IMR-90 (cell line): ENCODE measurements around the gene ZACN. TPM values are rescaled to one million over a fixed set of nuclear protein-coding genes. Genes with fewer than 3 reads are reported as not detected.

Source experiments
- ATAC-seq: fragments of 200-7000 bp; cut with Tn5 transposase; 2 replicates; pipeline ENCODE4 v1.9.1; 2020; ENCODE audit warnings: low read depth, mild to moderate bottlenecking, moderate library complexity
- BruUV-seq: library from RNA; stranded (reverse); fragments of 400-500 nt; replicated peaks from 2 replicates; lab custom pipeline; 2021; lab: Mats Ljungman, UMichigan
- CTCF ChIA-PET: fragments of 300-600 bp; formaldehyde crosslinking; extraction: SDS; loops from one replicate; lab custom pipeline; 2021; ENCODE audit warnings: antibody characterized with exemption; lab: Yijun Ruan, JAX
- POLR2A ChIA-PET: fragments of 300-600 bp; sonication (Branson Sonifier 250); formaldehyde crosslinking; loops from one replicate; lab custom pipeline; 2022; ENCODE audit warnings: antibody characterized with exemption; ENCODE audit not compliant: unreplicated experiment; lab: Charles Lee
- DNase-seq: peaks from one replicate; pipeline ENCODE4 v3.0.0; 2013
- H2AFZ ChIP-seq: replicated peaks from 2 replicates; pipeline ENCODE3; 2013; ENCODE audit warnings: low read length, mild to moderate bottlenecking; ENCODE audit not compliant: poor library complexity
- H2AK5ac ChIP-seq: 2 replicates; pipeline ENCODE4 v1.6.1; 2013; ENCODE audit warnings: low read depth, low read length, inconsistent platforms
- H2AK9ac ChIP-seq: replicated peaks from 2 replicates; pipeline ENCODE3; 2013; ENCODE audit warnings: mild to moderate bottlenecking, low read depth, low read length, moderate library complexity; ENCODE audit not compliant: poor library complexity
- H2BK120ac ChIP-seq: 2 replicates; pipeline ENCODE4 v1.6.1; 2013; ENCODE audit warnings: low read depth, low read length, inconsistent platforms
- H2BK15ac ChIP-seq: 3 replicates; pipeline ENCODE4 v1.6.1; 2013; ENCODE audit warnings: low read depth, low read length, inconsistent platforms
- H2BK20ac ChIP-seq: 2 replicates; pipeline ENCODE4 v1.6.1; 2013; ENCODE audit warnings: low read depth, mild to moderate bottlenecking, inconsistent platforms, low read length, moderate library complexity
- H2BK5ac ChIP-seq: 2 replicates; pipeline ENCODE4 v1.6.1; 2013; ENCODE audit warnings: mild to moderate bottlenecking, low read depth, low read length, inconsistent platforms; ENCODE audit not compliant: poor library complexity, severe bottlenecking
- H3K14ac ChIP-seq: replicated peaks from 2 replicates; pipeline ENCODE4 v1.6.1; 2013; ENCODE audit warnings: low read depth, low read length, inconsistent platforms
- H3K18ac ChIP-seq: 2 replicates; pipeline ENCODE4 v1.6.1; 2013; ENCODE audit warnings: low read depth, low read length, control low read depth
- H3K23ac ChIP-seq: 2 replicates; pipeline ENCODE4 v1.6.1; 2013; ENCODE audit warnings: low read depth, low read length, inconsistent platforms
- H3K27ac ChIP-seq: 2 replicates; pipeline ENCODE4 v1.5.1; 2013; ENCODE audit warnings: mild to moderate bottlenecking, control low read depth, low read length; ENCODE audit not compliant: insufficient read depth
- H3K27me3 ChIP-seq: 2 replicates; pipeline ENCODE4 v1.6.1; 2013; ENCODE audit warnings: low read length; ENCODE audit not compliant: control insufficient read depth, insufficient read depth
- H3K36me3 ChIP-seq: 2 replicates; pipeline ENCODE4 v1.6.1; 2013; ENCODE audit warnings: low read length, mixed read lengths; ENCODE audit not compliant: control insufficient read depth, insufficient read depth
- H3K4ac ChIP-seq: 2 replicates; pipeline ENCODE4 v1.6.1; 2013; ENCODE audit warnings: low read depth, low read length, inconsistent platforms
- H3K4me1 ChIP-seq: 2 replicates; pipeline ENCODE4 v1.6.1; 2013; ENCODE audit warnings: low read length, mixed read lengths; ENCODE audit not compliant: control insufficient read depth, insufficient read depth
- H3K4me2 ChIP-seq: 2 replicates; pipeline ENCODE4 v1.6.1; 2013; ENCODE audit warnings: low read depth, mild to moderate bottlenecking, control low read depth, low read length, moderate library complexity
- H3K4me3 ChIP-seq: 2 replicates; pipeline ENCODE4 v1.5.1; 2013; ENCODE audit warnings: low read depth, mild to moderate bottlenecking, control low read depth, low read length, moderate library complexity; ENCODE audit not compliant: insufficient read depth
- H3K56ac ChIP-seq: 2 replicates; pipeline ENCODE4 v1.6.1; 2013; ENCODE audit warnings: low read length, inconsistent platforms; ENCODE audit not compliant: insufficient read depth; ENCODE audit errors: extremely low read depth
- H3K79me1 ChIP-seq, 2 experiments: 2 replicates each; pipeline ENCODE4 v1.6.1; 2013; ENCODE audit warnings: low read length in 2 of 2, inconsistent platforms in 1 of 2, low read depth in 1 of 2
- H3K9ac ChIP-seq: 2 replicates; pipeline ENCODE4 v1.6.1; 2013; ENCODE audit warnings: low read depth, low read length, control low read depth
- H3K9me1 ChIP-seq: 2 replicates; pipeline ENCODE4 v1.6.1; 2013; ENCODE audit warnings: low read length, inconsistent platforms; ENCODE audit not compliant: insufficient read depth
- H3K9me3 ChIP-seq: 2 replicates; pipeline ENCODE4 v1.6.1; 2013; ENCODE audit warnings: low read length; ENCODE audit not compliant: control insufficient read depth, insufficient read depth
- H4K20me1 ChIP-seq: 2 replicates; pipeline ENCODE4 v1.6.1; 2013; ENCODE audit warnings: low read length, inconsistent platforms; ENCODE audit not compliant: insufficient read depth
- H4K5ac ChIP-seq: 2 replicates; pipeline ENCODE4 v1.6.1; 2013; ENCODE audit warnings: mild to moderate bottlenecking, low read depth, low read length, control low read depth
- H4K8ac ChIP-seq, 2 experiments: 2 replicates each; pipeline ENCODE4 v1.6.1; 2013; ENCODE audit warnings: low read depth in 2 of 2, low read length in 2 of 2, control low read depth in 1 of 2, inconsistent platforms in 1 of 2
- H4K91ac ChIP-seq: 2 replicates; pipeline ENCODE4 v1.6.1; 2013; ENCODE audit warnings: low read depth, low read length, inconsistent platforms; ENCODE audit not compliant: insufficient read depth
- BHLHE40 ChIP-seq: fragments of 150-350 bp; IDR thresholded peaks from 2 replicates; pipeline ENCODE4 v1.6.1; 2016; ENCODE audit warnings: mild to moderate bottlenecking, low read depth, low read length
- CHD1 ChIP-seq: IDR thresholded peaks from 2 replicates; pipeline ENCODE4 v1.6.1; 2012; ENCODE audit warnings: low read depth, low read length, improper control_type of control experiment
- CTCF ChIP-seq: conservative IDR thresholded peaks from 2 replicates; pipeline ENCODE4 v1.5.1; 2012; ENCODE audit warnings: mild to moderate bottlenecking, low read depth, low read length, improper control_type of control experiment
- FOS ChIP-seq: fragments of 150-350 bp; IDR thresholded peaks from 2 replicates; pipeline ENCODE4 v1.6.1; 2016; ENCODE audit warnings: low read depth, low read length
- MAZ ChIP-seq: IDR thresholded peaks from 2 replicates; pipeline ENCODE4 v1.6.1; 2012; ENCODE audit warnings: low read depth, mild to moderate bottlenecking, low read length, improper control_type of control experiment, moderate library complexity, borderline replicate concordance
- MXI1 ChIP-seq: IDR thresholded peaks from 2 replicates; pipeline ENCODE4 v1.6.1; 2012; ENCODE audit warnings: low read depth, mild to moderate bottlenecking, low read length, moderate library complexity, borderline replicate concordance
- POLR2A ChIP-seq: IDR thresholded peaks from 2 replicates; pipeline ENCODE4 v1.6.1; 2012; ENCODE audit warnings: mild to moderate bottlenecking, low read depth, low read length
- RAD21 ChIP-seq: IDR thresholded peaks from 2 replicates; pipeline ENCODE4 v1.6.1; 2012; ENCODE audit warnings: low read length, improper control_type of control experiment
- RCOR1 ChIP-seq: IDR thresholded peaks from 2 replicates; pipeline ENCODE4 v1.6.1; 2012; ENCODE audit warnings: mild to moderate bottlenecking, low read length, improper control_type of control experiment; ENCODE audit not compliant: insufficient replicate concordance
- RFX5 ChIP-seq: IDR thresholded peaks from 2 replicates; pipeline ENCODE4 v1.8.0; 2012; ENCODE audit warnings: low read depth, mild to moderate bottlenecking, low read length, moderate library complexity
- SMC3 ChIP-seq: fragments of 150-350 bp; IDR thresholded peaks from 2 replicates; pipeline ENCODE4 v1.6.1; 2016; ENCODE audit warnings: low read depth, mild to moderate bottlenecking, antibody characterized with exemption, low read length, moderate library complexity
- USF2 ChIP-seq: fragments of 150-350 bp; IDR thresholded peaks from 2 replicates; pipeline ENCODE4 v1.6.1; 2017; ENCODE audit warnings: mild to moderate bottlenecking, antibody characterized with exemption, low read length, low read depth
- WGBS, 2 experiments: methylation state at CpG; one replicate each; pipeline versions ENCODE4 v1.1.5 to v1.1.7; 2013; ENCODE audit warnings: missing lambda C conversion rate in 2 of 2; ENCODE audit not compliant: insufficient read length in 1 of 2; ENCODE audit errors: extremely low coverage in 2 of 2; 5-methylcytosine and 5-hydroxymethylcytosine counted together
- dilution Hi-C: fragments of 300-500 bp; cut with HindIII; formaldehyde crosslinking; loops from one replicate; pipeline ENCODE4 v1.14.3; 2018; ENCODE audit warnings: low sequenced_read_pairs; ENCODE audit not compliant: unreplicated experiment
- in situ Hi-C: fragments of 300-500 bp; cut with MboI; formaldehyde crosslinking; loops from 3 replicates; pipeline ENCODE4 v1.14.3; 2019; ENCODE audit warnings: low sequenced_read_pairs, inconsistent platforms, mixed read lengths
- intact Hi-C: fragments of 100-400 bp; cut with micrococcal nuclease; formaldehyde crosslinking; loops from 2 replicates; pipeline ENCODE4 v1.10.0; 2022
- polyA plus RNA-seq, 3 experiments: library from polyadenylated mRNA; depleted of rRNA; stranded (reverse); fragments of >200 nt; gene quantifications; 2 replicates each; pipeline ENCODE4 v1.2.3, GENCODE V29; 2012; ENCODE audit warnings: low replicate concordance in 1 of 3
- total RNA-seq: library from RNA; depleted of rRNA; stranded (reverse); fragments of >200 nt; gene quantifications from 2 replicates; pipeline ENCODE4 v1.2.3, GENCODE V29; 2012

Gene ZACN
- total and polyA plus RNA-seq, 2 of the 4 experiments (the other 2 are of a cell fraction): not detected

- Histone ChIP-seq H3K18ac (no peak overlapping the region), H3K4ac (no peak overlapping the region), H3K9me3 (no peaks in the 10 kb centered on the region), H4K20me1 (0 out of 2 replicates have a peak, but pooled peaks cover 2% of the 10 kb centered on the region), H3K79me1 (no peaks in the 10 kb centered on the region), H2BK20ac (no peak overlapping the region), H4K91ac (no peak overlapping the region), H4K8ac (no peak overlapping the region), H3K4me1 (peaks cover under 1% of the 10 kb centered on the region; the same call in 1 of the 2 replicates), H3K4me3 (no peak overlapping the region), H4K5ac (no peak overlapping the region), H3K9ac (no peak overlapping the region), H3K9me1 (peaks cover 2% of the 10 kb centered on the region; the same call in 1 of the 2 replicates), H3K4me2 (no peak overlapping the region), H2BK15ac (no peak overlapping the region), H2BK5ac (no peak overlapping the region), H2AK5ac (no peak overlapping the region), H2AK9ac (no peak overlapping the region), H3K36me3 (peaks cover 17% of the 10 kb centered on the region), H3K23ac (no peak overlapping the region), H2AFZ (no peak overlapping the region), H3K27ac (no peak overlapping the region), H3K14ac (no peak overlapping the region), H3K27me3 (no peaks in the 10 kb centered on the region), H3K56ac (no peak overlapping the region), H2BK120ac (no peak overlapping the region)
- intact Hi-C loops: loop anchor here (5.0 kb wide), 1 partner anchor 38 kb away; the partner anchor contains the start of genes GALR2 and SRP68
- POLR2A ChIA-PET: no interaction called here
- no peak for ATAC-seq
- 76% methylated on average over 3 of the region's 13 CpGs; no CpG with 5 or more reads in 1 of the 2 experiments for WGBS, 2 experiments
- DNase-seq: no peak
- in situ Hi-C loops: no loop called here
- no peak for TF ChIP-seq FOS
- no peak for TF ChIP-seq CHD1
- TF ChIP-seq RCOR1: no peak
- no peak for TF ChIP-seq USF2
- TF ChIP-seq CTCF: no peak
- TF ChIP-seq MXI1: no peak
- no peak for TF ChIP-seq SMC3
- TF ChIP-seq MAZ: no peak
- no peak for TF ChIP-seq RAD21
- TF ChIP-seq BHLHE40: no peak
- TF ChIP-seq RFX5: no peak
- TF ChIP-seq POLR2A: no peak
- dilution Hi-C loops: no loop called here
- CTCF ChIA-PET: no interaction called here
- no TSS peak for BruUV-seq
These were observed 44.3 kb upstream of the ZACN start for GRCh38 chr17:76034428-76035350.
